Kidney (tissue), 14 donors: Measurements from ENCODE around the gene POLD1. TPM values are rescaled to one million over a fixed set of nuclear protein-coding genes. Genes with fewer than 3 reads are reported as not detected.

ENCODE experiments used
- DNase-seq, 5 donors: peaks; one replicate each; pipeline ENCODE4 v3.0.0-alpha.2; 2013 to 2020
- FAIRE-seq: peaks from 2 replicates; lab custom pipeline; 2012; peaks lifted over from hg19 to GRCh38; lab: Jason Lieb, UNC
- H3K27ac ChIP-seq, 2 donors: one replicate each; pipeline ENCODE4 v1.7.0; 2013; ENCODE audit warnings: low read depth in 2 of 2, low read length in 2 of 2, inconsistent platforms in 1 of 2
- H3K27me3 ChIP-seq: one replicate; pipeline ENCODE4 v1.7.1; 2013; ENCODE audit warnings: low read length, inconsistent platforms; ENCODE audit not compliant: control insufficient read depth, insufficient read depth
- H3K36me3 ChIP-seq, 3 donors: one replicate each; pipeline versions ENCODE4 v1.7.0 to v1.7.1; 2013; ENCODE audit warnings: low read length in 3 of 3, control low read depth in 1 of 3, inconsistent platforms in 1 of 3; ENCODE audit not compliant: insufficient read depth in 3 of 3, control insufficient read depth in 2 of 3
- H3K4me1 ChIP-seq, 3 donors: one replicate each; pipeline versions ENCODE4 v1.7.0 to v1.7.1; 2013; ENCODE audit warnings: low read length in 3 of 3, inconsistent platforms in 1 of 3, low read depth in 1 of 3; ENCODE audit not compliant: control insufficient read depth in 2 of 3, insufficient read depth in 2 of 3
- H3K4me3 ChIP-seq, 3 donors: one replicate each; pipeline versions ENCODE4 v1.7.0 to v1.8.1; 2013; ENCODE audit warnings: low read length in 3 of 3, control low read depth in 1 of 3, inconsistent platforms in 1 of 3
- H3K9ac ChIP-seq, 3 donors: one replicate each; pipeline versions ENCODE4 v1.7.0 to v1.7.1; 2013; ENCODE audit warnings: low read length in 3 of 3, control low read depth in 1 of 3, inconsistent platforms in 1 of 3
- H3K9me3 ChIP-seq, 3 donors: one replicate each; pipeline versions ENCODE4 v1.7.0 to v1.7.1; 2013; ENCODE audit warnings: low read length in 3 of 3, control low read depth in 1 of 3, inconsistent platforms in 1 of 3; ENCODE audit not compliant: control insufficient read depth in 2 of 3, insufficient read depth in 1 of 3
- intact Hi-C: fragments of 100-400 bp; cut with DNase I; formaldehyde crosslinking; loops from one replicate; pipeline ENCODE4 v1.11.1; 2022
- polyA plus RNA-seq: library from polyadenylated mRNA; stranded (reverse); fragments of 350-450 nt; fragmentation: Illumina TruSeq; extraction: RNeasy Lipid Tissue Mini Kit (QIAGEN cat#74804); gene quantifications from one replicate; pipeline ENCODE4 v1.2.3, GENCODE V29; 2014; ENCODE audit warnings: low read depth, low replicate concordance; ENCODE audit not compliant: insufficient read depth
- total RNA-seq: library from RNA; stranded (reverse); fragmentation: NEBNext Ultra II Directional; extraction: Animal tissue kit (Norgen Biotek cat#: 25700); gene quantifications from one replicate; pipeline ENCODE4 v1.2.1, GENCODE V29; 2021
- TF ChIP-seq, protein P1 (sequence below): IDR thresholded peaks from 3 replicates; pipeline ENCODE4 v1.5.1; 2012; ENCODE audit warnings: mild to moderate bottlenecking, moderate library complexity, borderline replicate concordance; ENCODE audit not compliant: insufficient read depth; ENCODE audit errors: extremely low read depth
- donor health status: control.
- donor health status: control.
- donor health status: control.
- donor health status: control.
- donor health status: control.
- donor health status: DM: yes; HTN: yes; CAD: no.
- donor health status: Normal renal cell carcinoma (clear cell type).

Gene POLD1
- total and polyA plus RNA-seq, 2 donors from 2014 or later: 17.8 to 22.1 TPM

DNA sequence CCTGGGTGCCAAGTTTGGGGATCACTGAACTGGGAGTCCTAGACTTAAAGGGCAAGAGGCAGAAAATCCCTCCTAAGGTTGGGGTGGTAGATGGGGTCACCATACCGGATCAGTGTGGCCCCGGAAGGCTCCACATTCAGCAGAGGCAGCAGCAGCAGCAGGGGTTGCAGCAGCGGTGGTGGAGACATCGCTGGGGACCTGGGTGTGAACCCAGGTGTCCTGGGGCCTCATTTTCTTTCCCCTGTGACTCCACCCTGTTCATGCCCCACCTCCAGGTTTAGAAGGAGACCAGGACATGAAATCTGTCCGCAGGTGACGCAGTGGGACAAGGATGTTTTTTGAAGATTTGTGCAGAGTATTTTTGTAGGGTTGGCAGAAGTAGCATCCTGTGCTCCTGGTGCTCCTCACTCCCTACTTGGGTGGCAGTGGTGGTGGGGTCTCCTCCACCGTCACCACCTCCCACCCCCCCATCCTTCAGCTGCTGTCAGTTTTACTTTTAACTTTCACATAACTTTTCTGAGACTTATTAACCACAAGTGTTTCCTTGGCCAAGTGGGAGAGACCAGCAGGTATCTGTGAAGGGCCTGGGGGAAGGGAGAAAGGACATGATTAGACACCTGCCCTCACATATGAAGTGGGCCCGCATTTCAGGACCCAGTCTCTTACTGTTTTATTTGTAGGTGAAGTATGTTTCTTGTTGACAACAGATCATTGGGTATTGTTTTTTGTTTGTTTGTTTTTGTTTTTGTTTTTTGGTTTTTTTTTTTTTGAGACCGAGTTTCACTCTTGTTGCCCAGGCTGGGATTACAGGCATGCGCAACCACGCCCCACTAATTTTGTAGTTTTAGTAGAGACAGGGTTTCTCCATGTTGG is 18.5 kb upstream of the POLD1 start, which contains the start of gene NAPSA:
Gene NAPSA, minus strand, starts transcription at position 206 of the 873 bp plus-strand sequence. Its CDS starts 18 bp downstream, at position 188.
- H3K4me3 ChIP-seq: peak within 1 kb of the TSS in 2 of 3 donors; percentile 43 to 56
- no peak within 1 kb of the TSS for H3K9ac ChIP-seq
- intact Hi-C loops: loop anchor here (10.0 kb wide), 1 partner anchor 99 kb away; no protein-coding TSS in a partner anchor
- TF ChIP-seq, protein P1, sequence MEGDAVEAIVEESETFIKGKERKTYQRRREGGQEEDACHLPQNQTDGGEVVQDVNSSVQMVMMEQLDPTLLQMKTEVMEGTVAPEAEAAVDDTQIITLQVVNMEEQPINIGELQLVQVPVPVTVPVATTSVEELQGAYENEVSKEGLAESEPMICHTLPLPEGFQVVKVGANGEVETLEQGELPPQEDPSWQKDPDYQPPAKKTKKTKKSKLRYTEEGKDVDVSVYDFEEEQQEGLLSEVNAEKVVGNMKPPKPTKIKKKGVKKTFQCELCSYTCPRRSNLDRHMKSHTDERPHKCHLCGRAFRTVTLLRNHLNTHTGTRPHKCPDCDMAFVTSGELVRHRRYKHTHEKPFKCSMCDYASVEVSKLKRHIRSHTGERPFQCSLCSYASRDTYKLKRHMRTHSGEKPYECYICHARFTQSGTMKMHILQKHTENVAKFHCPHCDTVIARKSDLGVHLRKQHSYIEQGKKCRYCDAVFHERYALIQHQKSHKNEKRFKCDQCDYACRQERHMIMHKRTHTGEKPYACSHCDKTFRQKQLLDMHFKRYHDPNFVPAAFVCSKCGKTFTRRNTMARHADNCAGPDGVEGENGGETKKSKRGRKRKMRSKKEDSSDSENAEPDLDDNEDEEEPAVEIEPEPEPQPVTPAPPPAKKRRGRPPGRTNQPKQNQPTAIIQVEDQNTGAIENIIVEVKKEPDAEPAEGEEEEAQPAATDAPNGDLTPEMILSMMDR: no peak
- DNase-seq (peak in 3 of 5 donors; percentile 42 to 66 (median 65)), FAIRE-seq (no peak)
- no peaks in the 10 kb centered on the region for H3K4me1 ChIP-seq
- no peaks in the 10 kb centered on the region for H3K9me3 ChIP-seq
- peak within 1 kb of the TSS; percentile 14 to 45 for H3K27ac ChIP-seq
- H3K36me3 ChIP-seq: no peaks in the 10 kb centered on the region
- H3K27me3 ChIP-seq: no peaks in the 10 kb centered on the region

DNA sequence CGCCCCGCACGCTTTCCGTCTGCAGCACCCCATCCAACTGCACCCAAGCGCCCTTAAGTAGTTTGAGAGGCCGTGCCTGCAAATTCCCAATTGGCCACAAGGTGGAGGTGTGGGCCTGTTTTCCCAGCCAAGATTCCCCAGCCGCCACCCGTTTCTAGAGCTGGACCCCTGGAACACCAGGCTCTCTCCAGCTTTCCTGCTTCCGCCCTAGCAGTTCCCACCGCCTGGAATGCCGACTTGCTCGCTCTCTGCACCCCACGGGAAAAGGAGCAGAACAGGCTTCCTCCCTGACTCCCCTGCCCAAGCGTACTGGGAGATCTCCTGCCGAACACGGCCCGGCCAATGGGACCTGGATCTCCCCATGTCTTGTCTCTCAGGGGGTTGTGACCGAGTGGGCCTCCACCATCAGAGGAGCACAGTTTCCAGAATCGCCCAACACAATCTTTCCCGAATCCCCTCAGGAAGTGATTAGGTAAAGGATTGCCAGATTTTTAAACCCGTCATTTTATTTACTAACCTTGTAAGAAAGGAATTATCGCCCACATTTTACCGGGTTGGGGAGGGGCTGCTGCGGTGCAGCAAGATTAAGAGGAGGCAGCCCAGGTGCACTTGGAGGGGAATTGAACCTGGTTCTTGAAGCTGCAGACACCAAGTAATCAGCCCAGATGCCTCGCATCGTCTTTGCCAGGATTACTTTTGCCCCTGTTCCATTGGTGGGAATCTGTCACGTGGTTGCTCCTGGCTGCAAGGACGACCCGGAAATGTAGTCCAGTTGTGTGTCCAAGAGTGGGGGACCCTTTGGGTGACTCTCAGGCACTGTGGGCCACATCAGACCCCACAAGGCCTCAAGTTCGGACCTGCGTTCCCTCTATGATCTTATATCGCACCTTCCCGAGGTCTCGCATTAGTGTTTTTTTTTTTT is 15.2 kb upstream of the POLD1 start:
- DNase-seq (peak; percentile 89 to 95 (median 92)), FAIRE-seq (no peak)
- Histone ChIP-seq H3K27ac (peak overlapping the region; percentile 60 to 76), H3K4me3 (peak overlapping the region; percentile 68 to 100 (median 72)), H3K36me3 (no peaks in the 10 kb centered on the region), H3K9ac (peak overlapping the region; percentile 42 to 99 (median 84)), H3K4me1 (no peaks in the 10 kb centered on the region), H3K27me3 (no peaks in the 10 kb centered on the region), H3K9me3 (no peaks in the 10 kb centered on the region)
- intact Hi-C loops: loop anchor here (10.0 kb wide), 1 partner anchor 96 kb away; no protein-coding TSS in a partner anchor
- TF ChIP-seq, protein P1: peak; percentile 83

DNA sequence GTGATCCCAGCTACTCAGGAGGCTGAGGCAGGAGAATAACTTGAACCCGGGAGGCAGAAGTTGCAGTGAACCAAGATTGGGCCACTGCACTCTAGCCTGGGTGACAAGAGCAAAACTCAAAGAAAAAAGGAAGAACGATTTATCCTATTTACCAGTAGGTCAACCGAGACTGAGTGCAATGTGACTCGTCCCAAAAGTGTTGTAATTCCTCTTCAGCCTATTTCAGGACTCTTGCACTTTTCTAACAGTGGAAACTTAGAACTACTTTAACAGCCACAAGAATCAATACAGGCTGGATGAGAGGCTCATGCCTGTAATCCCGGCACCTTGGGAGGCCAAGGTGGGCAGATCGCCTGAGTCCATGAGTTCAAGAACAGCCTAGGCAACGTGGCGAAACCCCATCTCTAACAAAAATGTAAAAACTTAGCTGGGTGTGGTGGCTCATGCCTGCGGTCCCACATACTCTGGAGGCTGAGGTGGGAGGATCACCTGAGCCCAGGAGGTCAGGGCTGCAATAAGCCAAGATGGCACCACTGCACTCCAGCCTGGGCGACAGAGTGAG is 12.2 kb upstream of the POLD1 start:
- TF ChIP-seq, protein P1: no peak
- Histone ChIP-seq H3K27ac (no peak overlapping the region), H3K9ac (no peak overlapping the region), H3K4me1 (no peaks in the 10 kb centered on the region), H3K9me3 (no peaks in the 10 kb centered on the region), H3K36me3 (no peaks in the 10 kb centered on the region), H3K27me3 (no peaks in the 10 kb centered on the region), H3K4me3 (no peak overlapping the region)
- intact Hi-C loops: no loop called here
- FAIRE-seq (no peak), DNase-seq (peak in 1 of 5 donors; percentile 23)
